HG03060 (cell line): ENCODE measurements around the gene SIX1.

Source experiments
- ATAC-seq: cut with Tn5 transposase; IDR thresholded peaks from one replicate; pipeline ENCODE4 v1.9.1; 2021; ENCODE audit warnings: low read depth, moderate number of reproducible peaks; ENCODE audit not compliant: unreplicated experiment

The SIX1 gene

GRCh38 chr14:60648934-60649874, at the start of gene SIX1:
Gene SIX1 (minus strand): TSS chr14:60649477. CDS start chr14:60649189, 288 bp downstream.
- no peak for ATAC-seq

DNA sequence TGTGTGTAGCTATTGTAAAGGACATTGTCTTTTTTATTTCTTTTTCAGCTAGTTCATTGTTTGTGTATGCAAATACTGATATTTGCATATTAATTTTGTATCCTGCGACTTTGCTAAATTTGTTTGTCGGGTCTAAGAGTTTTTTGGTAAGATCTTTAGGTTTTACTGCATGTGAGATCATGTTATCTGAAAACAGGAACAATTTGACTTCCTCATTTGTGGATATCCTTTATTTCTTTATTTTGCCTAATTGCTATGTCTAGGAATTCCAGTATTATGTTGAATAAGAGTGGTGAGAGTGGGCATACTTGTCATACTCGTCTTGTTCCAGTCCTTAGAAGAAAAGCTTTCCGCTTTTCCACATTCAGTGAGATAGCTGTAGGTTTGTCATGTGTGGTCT, 46.0 kb upstream of the SIX1 start:
- no peak for ATAC-seq

DNA sequence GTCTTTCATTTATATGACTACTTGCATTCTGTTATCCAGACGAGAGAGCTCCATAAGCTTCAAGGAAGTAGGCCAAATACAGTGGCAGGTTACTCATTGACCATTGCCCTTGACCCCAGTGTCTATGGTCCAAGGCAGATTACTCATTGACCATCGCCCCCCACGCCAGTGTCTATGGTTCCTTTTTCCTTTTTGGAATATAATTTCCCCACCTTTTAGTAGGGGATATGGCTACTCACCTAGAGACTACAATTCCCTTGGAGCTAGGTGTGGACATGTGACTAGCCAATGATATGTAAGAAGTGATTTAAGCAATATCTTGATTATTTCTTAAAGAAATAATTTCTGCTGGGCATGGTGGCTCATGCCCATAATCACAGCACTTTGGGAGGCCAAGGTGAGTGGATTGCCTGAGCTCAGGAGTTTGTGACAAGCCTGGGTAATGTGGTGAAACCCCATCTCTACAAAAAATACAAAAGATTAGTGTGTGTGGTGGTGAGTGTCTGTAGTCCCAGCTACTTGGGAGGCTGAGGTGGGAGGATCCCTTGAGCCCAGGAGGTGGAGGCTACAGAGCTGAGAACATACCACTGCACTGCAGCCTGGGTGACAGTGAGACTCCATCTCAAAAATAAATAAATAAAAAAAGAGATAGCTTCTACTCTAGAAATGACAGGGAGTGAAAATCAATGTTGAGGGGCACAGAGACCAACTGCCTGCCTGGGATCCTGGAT, 42.3 kb upstream of the SIX1 start:
- ATAC-seq: no peak

GRCh38 chr14:60686865-60687264, 37.6 kb upstream of the SIX1 start:
- ATAC-seq: no peak

- no peak for ATAC-seq
Measured at GRCh38 chr14:60684203-60684602, 34.9 kb upstream of the SIX1 start.

GRCh38 chr14:60681271-60681670, 32.0 kb upstream of the SIX1 start:
- ATAC-seq: no peak

DNA sequence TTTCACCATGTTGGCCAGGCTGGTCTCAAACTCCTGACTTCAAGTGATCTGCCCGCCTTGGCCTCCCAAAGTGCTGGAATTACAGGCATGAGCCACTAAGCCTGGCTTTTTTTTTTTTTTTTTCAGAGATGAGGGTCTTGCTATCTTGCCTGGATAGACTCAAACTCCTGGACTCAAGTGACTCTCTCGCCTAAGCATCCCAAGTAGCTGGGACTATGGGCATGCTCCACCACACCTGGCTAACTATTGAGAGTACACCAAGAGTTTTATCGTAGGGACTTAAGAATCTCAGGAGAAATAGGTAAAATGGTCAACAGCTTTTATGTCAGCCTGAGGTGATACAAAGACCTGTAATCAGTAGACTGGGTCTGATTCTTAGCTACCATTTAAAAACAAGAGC, 31.2 kb upstream of the SIX1 start:
- ATAC-seq: no peak

GRCh38 chr14:60679566-60680258, 30.4 kb upstream of the SIX1 start:
- no peak for ATAC-seq

GRCh38 chr14:60677701-60678100, 28.4 kb upstream of the SIX1 start:
- no peak for ATAC-seq

DNA sequence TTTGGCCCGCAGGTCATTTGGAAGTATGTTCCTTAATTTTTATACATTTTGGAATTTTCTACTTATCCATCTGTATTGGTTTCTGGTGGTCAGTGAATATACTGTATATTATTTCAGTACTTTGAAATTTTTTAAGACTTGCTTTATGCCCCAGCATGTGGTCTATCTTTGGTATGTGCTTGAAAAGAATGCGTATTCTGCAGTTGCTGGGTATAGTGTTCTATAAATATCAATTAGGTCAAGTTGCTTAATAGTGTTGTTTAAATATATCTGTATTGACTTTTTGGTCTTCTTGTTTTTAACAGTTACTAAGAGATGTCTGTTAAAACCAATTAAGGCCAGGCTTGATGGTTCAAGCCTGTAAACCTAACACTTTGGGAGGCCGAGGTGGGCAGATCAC, 21.7 kb upstream of the SIX1 start:
- ATAC-seq: no peak

DNA sequence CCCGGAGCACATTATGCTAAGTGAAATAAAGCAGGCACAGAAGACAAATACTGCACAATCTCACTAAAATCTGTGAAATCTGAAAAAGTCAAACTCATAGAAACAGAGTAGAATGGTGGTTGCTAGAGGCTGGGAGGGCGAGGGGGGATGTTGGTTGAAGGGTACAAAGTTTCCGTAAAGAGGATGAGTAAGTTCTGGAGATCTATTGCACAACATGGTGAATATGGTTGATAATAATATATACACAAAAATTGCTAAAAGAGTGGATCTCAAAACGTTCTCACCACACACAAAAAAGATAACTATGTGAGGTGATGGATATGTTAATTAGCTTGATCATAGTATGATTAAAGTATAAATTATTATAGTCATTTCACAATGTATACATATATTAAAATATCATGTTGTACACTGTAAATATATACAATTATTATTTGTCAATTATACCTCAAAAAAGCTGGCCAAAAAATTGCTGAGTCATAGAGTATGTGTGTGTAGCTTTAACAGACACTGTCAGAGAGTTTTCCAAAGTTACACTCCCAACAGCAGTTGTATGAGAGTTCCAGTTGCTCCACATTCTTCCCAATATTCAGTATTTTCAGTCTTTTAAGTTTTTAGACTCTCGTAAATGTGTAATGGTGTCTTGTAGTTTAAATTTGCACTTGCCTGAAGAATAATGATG, 19.3 kb upstream of the SIX1 start:
- no peak for ATAC-seq

- no peak for ATAC-seq
Measured at GRCh38 chr14:60665177-60665550, 15.9 kb upstream of the SIX1 start.

GRCh38 chr14:60662982-60663381, 13.7 kb upstream of the SIX1 start:
- ATAC-seq: no peak

DNA sequence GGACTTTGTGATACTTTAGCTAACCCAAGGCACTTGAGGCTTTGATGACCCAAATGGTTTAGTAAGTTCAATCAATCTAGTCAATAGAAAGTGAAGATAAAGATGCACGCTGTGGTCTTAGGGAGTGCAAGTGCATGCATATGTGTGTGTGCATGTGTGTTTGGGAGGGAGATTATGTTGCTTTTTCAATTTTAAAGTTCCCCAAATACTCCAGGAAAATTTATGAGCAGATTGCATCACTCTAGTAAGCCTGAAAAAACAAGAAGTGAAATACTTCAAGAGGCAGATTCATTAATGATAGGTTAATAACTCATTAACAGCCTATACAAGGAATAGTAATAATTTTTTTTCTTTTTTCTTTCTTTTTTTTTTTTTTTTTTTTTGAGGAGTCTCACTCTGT, 12.4 kb upstream of the SIX1 start:
- ATAC-seq: no peak

DNA sequence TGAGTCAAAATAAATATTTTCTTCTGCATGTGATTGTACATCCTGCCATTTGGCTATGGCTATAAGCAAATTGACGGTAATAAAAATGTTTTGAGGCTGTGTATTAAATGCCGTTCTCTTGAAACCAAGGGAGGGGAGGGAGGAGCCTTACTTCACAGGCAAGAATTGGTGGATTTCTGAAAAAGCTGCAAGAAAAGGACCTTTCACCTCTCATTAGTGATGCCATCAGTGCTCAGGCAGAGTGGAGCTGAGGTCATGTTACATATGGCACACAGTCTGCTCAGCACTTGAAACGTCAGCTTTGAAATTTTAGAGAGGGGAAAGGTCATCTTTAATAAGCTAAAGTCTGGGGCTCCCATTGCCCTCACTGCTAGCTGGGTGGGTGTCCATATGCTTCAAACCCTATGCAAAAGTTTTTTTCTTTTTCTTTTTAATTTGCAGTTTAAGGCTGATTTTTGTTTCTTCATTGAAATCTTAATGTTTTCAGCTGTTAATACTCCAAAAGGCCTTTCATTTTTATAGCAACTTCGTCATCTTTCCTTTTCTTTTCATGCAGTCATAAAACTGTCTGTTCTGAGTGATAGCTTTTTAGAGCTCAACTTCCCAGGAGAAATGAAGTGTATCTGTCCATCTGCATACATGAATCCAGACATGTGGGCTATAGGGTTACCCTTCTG, 9.8 kb upstream of the SIX1 start:
- ATAC-seq: no peak

- no peak for ATAC-seq
Measured at GRCh38 chr14:60658211-60658690, 9.0 kb upstream of the SIX1 start.

GRCh38 chr14:60657456-60658210, 8.4 kb upstream of the SIX1 start:
- no peak for ATAC-seq

GRCh38 chr14:60656686-60657455, 7.6 kb upstream of the SIX1 start:
- peak; percentile 34 for ATAC-seq
